HepG2 (cell line): ENCODE measurements around the gene TLE7. TPM values are rescaled to one million over a fixed set of nuclear protein-coding genes. Genes with fewer than 3 reads are reported as not detected.

Experiments
- CCAR2 ChIP-seq: fragments of 200-400 bp; formaldehyde crosslinking; optimal IDR thresholded peaks from 2 replicates; pipeline ENCODE3; 2018; ENCODE audit warnings: low read depth, mild to moderate bottlenecking, low read length, moderate library complexity
- EP300 ChIP-seq, 3 experiments: sonication (generic) in 1 of 3; formaldehyde crosslinking in 1 of 3; IDR thresholded peaks; 2 replicates each; pipeline versions ENCODE4 v1.5.1 to v1.6.1; 2011 to 2020; ENCODE audit warnings: low read depth in 2 of 3, low read length in 2 of 3, borderline replicate concordance in 1 of 3, improper control_type of control experiment in 1 of 3, mild to moderate bottlenecking in 1 of 3, missing genetic modification reagents in 1 of 3, moderate library complexity in 1 of 3
- ESRRA ChIP-seq: sonication (generic); formaldehyde crosslinking; IDR thresholded peaks from 2 replicates; pipeline ENCODE4 v1.5.1; 2020; ENCODE audit warnings: mild to moderate bottlenecking, low read depth, missing genetic modification reagents
- HHEX ChIP-seq: IDR thresholded peaks from 2 replicates; pipeline ENCODE4 v1.6.1; 2016; ENCODE audit warnings: control low read depth
- KAT2B ChIP-seq: fragments of 150-350 bp; IDR thresholded peaks from 2 replicates; pipeline ENCODE4 v1.6.1; 2014; ENCODE audit warnings: low read depth, low read length, borderline replicate concordance
- KMT2B ChIP-seq: IDR thresholded peaks from 2 replicates; pipeline ENCODE4 v1.6.1; 2016; ENCODE audit warnings: missing genetic modification reagents, missing compliant biosample characterization
- MEIS2 ChIP-seq: sonication (generic); formaldehyde crosslinking; IDR thresholded peaks from 2 replicates; pipeline ENCODE4 v1.9.0; 2021; ENCODE audit warnings: mild to moderate bottlenecking, missing genetic modification reagents
- MTA1 ChIP-seq: sonication (generic); formaldehyde crosslinking; IDR thresholded peaks from 2 replicates; pipeline ENCODE4 v1.4.0; 2020; ENCODE audit warnings: missing genetic modification reagents, mild to moderate bottlenecking, borderline replicate concordance
- MYPOP ChIP-seq: sonication (generic); formaldehyde crosslinking; IDR thresholded peaks from 2 replicates; pipeline ENCODE4 v1.8.1; 2023; ENCODE audit warnings: mild to moderate bottlenecking, moderate library complexity, missing genetic modification reagents
- NFKBIZ ChIP-seq: IDR thresholded peaks from 2 replicates; pipeline ENCODE4 v1.6.1; 2018; ENCODE audit warnings: missing genetic modification reagents, missing compliant biosample characterization
- PBX3 ChIP-seq: sonication (generic); formaldehyde crosslinking; IDR thresholded peaks from 2 replicates; pipeline ENCODE4 v1.8.1; 2023; ENCODE audit warnings: missing genetic modification reagents, inconsistent platforms, borderline replicate concordance
- PCBP2 ChIP-seq: fragments of 200-400 bp; formaldehyde crosslinking; optimal IDR thresholded peaks from 2 replicates; pipeline ENCODE3; 2018; ENCODE audit warnings: low read length, low read depth; ENCODE audit not compliant: poor library complexity, severe bottlenecking
- PLRG1 ChIP-seq: fragments of 450-650 bp; conservative IDR thresholded peaks from 2 replicates; pipeline ENCODE4 v1.6.1; 2016
- SNAI1 ChIP-seq: sonication (generic); formaldehyde crosslinking; IDR thresholded peaks from 2 replicates; pipeline ENCODE4 v1.5.0; 2020; ENCODE audit warnings: mild to moderate bottlenecking, missing genetic modification reagents, borderline replicate concordance
- TOE1 ChIP-seq: sonication (generic); formaldehyde crosslinking; IDR thresholded peaks from 2 replicates; pipeline ENCODE4 v1.4.0; 2020; ENCODE audit warnings: mild to moderate bottlenecking, missing genetic modification reagents
- ZBTB38 ChIP-seq: sonication (generic); formaldehyde crosslinking; IDR thresholded peaks from 2 replicates; pipeline ENCODE4 v1.5.1; 2020; ENCODE audit warnings: mild to moderate bottlenecking, missing genetic modification reagents
- ZFX ChIP-seq: sonication (generic); formaldehyde crosslinking; IDR thresholded peaks from 2 replicates; pipeline ENCODE4 v1.4.0; 2020; ENCODE audit warnings: mild to moderate bottlenecking, low read depth, missing genetic modification reagents, moderate library complexity
- ZNF326 ChIP-seq: sonication (generic); formaldehyde crosslinking; IDR thresholded peaks from 2 replicates; pipeline ENCODE4 v1.4.0; 2020; ENCODE audit warnings: missing genetic modification reagents, borderline replicate concordance
- ZNF33B ChIP-seq: sonication (generic); formaldehyde crosslinking; IDR thresholded peaks from 2 replicates; pipeline ENCODE4 v1.5.1; 2020; ENCODE audit warnings: mild to moderate bottlenecking, missing genetic modification reagents
- ZNF350 ChIP-seq: sonication (generic); formaldehyde crosslinking; IDR thresholded peaks from 2 replicates; pipeline ENCODE4 v1.4.0; 2020; ENCODE audit warnings: mild to moderate bottlenecking, low read depth, missing genetic modification reagents, borderline replicate concordance
- ZNF691 ChIP-seq: sonication (generic); formaldehyde crosslinking; IDR thresholded peaks from 2 replicates; pipeline ENCODE4 v1.4.0; 2020; ENCODE audit warnings: missing genetic modification reagents, low read depth, mild to moderate bottlenecking, borderline replicate concordance
- polyA plus RNA-seq, 8 experiments: library from polyadenylated mRNA; depleted of rRNA in 3 of 8; stranded (reverse) in 7 of 8; unstranded in 1 of 8; fragments of >200 nt; fragmentation: Illumina TruSeq in 4 of 8; extraction: Trizol in 4 of 8; gene quantifications; 2 replicates each; pipeline versions ENCODE4 v1.2.1 to v1.2.3, GENCODE V29; 2011 to 2016; ENCODE audit warnings: low read depth in 4 of 8, missing spikeins in 1 of 8, mixed read lengths in 1 of 8; ENCODE audit not compliant: insufficient read depth in 1 of 8
- total RNA-seq, 5 experiments: library from RNA; depleted of rRNA; stranded (reverse); fragments of >200 nt; fragmentation: Illumina TruSeq; extraction: Trizol; gene quantifications; 2 replicates each; pipeline ENCODE4 v1.2.3, GENCODE V29; 2016; ENCODE audit warnings: low read depth in 1 of 5
- TF ChIP-seq, protein P1 (sequence below): sonication (generic); formaldehyde crosslinking; IDR thresholded peaks from 2 replicates; pipeline ENCODE4 v1.9.0; 2021; ENCODE audit warnings: missing genetic modification reagents, borderline replicate concordance
- TF ChIP-seq, protein P2 (sequence below): sonication (generic); formaldehyde crosslinking; IDR thresholded peaks from 2 replicates; pipeline ENCODE4 v1.5.0; 2020; ENCODE audit warnings: missing genetic modification reagents

Gene TLE7
- total and polyA plus RNA-seq, 2 of the 13 experiments (the other 11 are each of a cell fraction or from before 2014, with no cell fraction given) = not detected

DNA sequence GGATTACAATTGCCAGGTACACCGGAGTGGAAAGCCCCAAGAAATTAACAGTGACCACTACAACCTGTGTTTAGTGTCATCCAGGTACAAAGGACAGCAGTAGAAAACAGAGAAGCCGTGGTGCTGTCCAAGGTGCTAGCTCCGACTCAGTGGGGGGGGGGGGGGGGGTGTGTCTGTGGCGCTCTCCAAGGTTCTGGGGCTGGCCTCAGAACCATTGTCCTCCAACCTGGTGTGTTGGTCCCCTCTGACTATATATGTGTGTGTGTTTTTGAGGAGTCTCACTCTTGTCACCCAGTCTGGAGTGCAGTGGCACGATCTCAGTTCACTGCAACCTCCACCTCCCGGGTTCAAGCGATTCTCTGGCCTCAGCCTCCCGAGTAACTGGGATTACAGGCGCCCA lies 26.0 kb upstream of the TLE7 start (continued):
- TF ChIP-seq MYPOP = peak; percentile 72; the same call in 1 of the 2 replicates
- TF ChIP-seq HHEX (CRISPR knock-in tag) = peak; percentile 81
- no peak for TF ChIP-seq MTA1 (CRISPR knock-in tag)
- peak; percentile 85 for TF ChIP-seq KMT2B (CRISPR knock-in tag)
- TF ChIP-seq ZNF326 (CRISPR knock-in tag) = peak; percentile 68; the same call in 1 of the 2 replicates
- TF ChIP-seq ZNF691 = peak; percentile 63; the same call in 1 of the 2 replicates
- peak; percentile 65; the same call in 1 of the 2 replicates for TF ChIP-seq ZBTB38
- TF ChIP-seq, protein P1, sequence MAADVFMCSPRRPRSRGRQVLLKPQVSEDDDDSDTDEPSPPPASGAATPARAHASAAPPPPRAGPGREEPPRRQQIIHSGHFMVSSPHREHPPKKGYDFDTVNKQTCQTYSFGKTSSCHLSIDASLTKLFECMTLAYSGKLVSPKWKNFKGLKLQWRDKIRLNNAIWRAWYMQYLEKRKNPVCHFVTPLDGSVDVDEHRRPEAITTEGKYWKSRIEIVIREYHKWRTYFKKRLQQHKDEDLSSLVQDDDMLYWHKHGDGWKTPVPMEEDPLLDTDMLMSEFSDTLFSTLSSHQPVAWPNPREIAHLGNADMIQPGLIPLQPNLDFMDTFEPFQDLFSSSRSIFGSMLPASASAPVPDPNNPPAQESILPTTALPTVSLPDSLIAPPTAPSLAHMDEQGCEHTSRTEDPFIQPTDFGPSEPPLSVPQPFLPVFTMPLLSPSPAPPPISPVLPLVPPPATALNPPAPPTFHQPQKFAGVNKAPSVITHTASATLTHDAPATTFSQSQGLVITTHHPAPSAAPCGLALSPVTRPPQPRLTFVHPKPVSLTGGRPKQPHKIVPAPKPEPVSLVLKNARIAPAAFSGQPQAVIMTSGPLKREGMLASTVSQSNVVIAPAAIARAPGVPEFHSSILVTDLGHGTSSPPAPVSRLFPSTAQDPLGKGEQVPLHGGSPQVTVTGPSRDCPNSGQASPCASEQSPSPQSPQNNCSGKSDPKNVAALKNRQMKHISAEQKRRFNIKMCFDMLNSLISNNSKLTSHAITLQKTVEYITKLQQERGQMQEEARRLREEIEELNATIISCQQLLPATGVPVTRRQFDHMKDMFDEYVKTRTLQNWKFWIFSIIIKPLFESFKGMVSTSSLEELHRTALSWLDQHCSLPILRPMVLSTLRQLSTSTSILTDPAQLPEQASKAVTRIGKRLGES = peak; percentile 91
- peak; percentile 62; the same call in 1 of the 2 replicates for TF ChIP-seq ZNF350 (CRISPR knock-in tag)
- no peak for TF ChIP-seq CCAR2
- peak; percentile 94 for TF ChIP-seq PBX3 (CRISPR knock-in tag)
- peak; percentile 97; the same call in 1 of the 2 replicates for TF ChIP-seq NFKBIZ (CRISPR knock-in tag)
- peak; percentile 93 for TF ChIP-seq MEIS2 (CRISPR knock-in tag)
- TF ChIP-seq ZNF33B (CRISPR knock-in tag) = peak; percentile 83; the same call in 1 of the 2 replicates
- TF ChIP-seq ESRRA (CRISPR knock-in tag) = 0 out of 2 replicates have a peak, but pooled peaks have one; percentile 36
- 0 out of 2 replicates have a peak, but pooled peaks have one; percentile 47 for TF ChIP-seq SNAI1
- peak; percentile 96 for TF ChIP-seq TOE1 (CRISPR knock-in tag)
- TF ChIP-seq ZFX = 0 out of 2 replicates have a peak, but pooled peaks have one; percentile 25
- no peak for TF ChIP-seq EP300 (IDR thresholded peaks at IDR 0.05; ENCODE audit: low read depth in 2 of 2, low read length in 2 of 2)
- TF ChIP-seq EP300 (CRISPR knock-in tag; IDR thresholded peaks at IDR 0.05; ENCODE audit: borderline replicate concordance) = 0 out of 2 replicates have a peak, but pooled peaks have one; percentile 40
- TF ChIP-seq, protein P2, sequence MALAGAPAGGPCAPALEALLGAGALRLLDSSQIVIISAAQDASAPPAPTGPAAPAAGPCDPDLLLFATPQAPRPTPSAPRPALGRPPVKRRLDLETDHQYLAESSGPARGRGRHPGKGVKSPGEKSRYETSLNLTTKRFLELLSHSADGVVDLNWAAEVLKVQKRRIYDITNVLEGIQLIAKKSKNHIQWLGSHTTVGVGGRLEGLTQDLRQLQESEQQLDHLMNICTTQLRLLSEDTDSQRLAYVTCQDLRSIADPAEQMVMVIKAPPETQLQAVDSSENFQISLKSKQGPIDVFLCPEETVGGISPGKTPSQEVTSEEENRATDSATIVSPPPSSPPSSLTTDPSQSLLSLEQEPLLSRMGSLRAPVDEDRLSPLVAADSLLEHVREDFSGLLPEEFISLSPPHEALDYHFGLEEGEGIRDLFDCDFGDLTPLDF = peak; percentile 67
- no peak for TF ChIP-seq PCBP2
- TF ChIP-seq PLRG1 = no peak
- TF ChIP-seq KAT2B = no peak
